Neural cell (in vitro differentiated cells): ENCODE data around the gene HUNK.

ENCODE experiments used
- POLR2AphosphoS5 ChIP-seq: IDR thresholded peaks from 2 replicates; pipeline ENCODE4 v1.6.1; 2012
- TF ChIP-seq, protein P1 (sequence below): fragments of 450-650 bp; IDR thresholded peaks from 2 replicates; pipeline ENCODE4 v1.5.1; 2014; ENCODE audit warnings: antibody characterized with exemption, mild to moderate bottlenecking, moderate library complexity; ENCODE audit not compliant: poor library complexity, severe bottlenecking

DNA sequence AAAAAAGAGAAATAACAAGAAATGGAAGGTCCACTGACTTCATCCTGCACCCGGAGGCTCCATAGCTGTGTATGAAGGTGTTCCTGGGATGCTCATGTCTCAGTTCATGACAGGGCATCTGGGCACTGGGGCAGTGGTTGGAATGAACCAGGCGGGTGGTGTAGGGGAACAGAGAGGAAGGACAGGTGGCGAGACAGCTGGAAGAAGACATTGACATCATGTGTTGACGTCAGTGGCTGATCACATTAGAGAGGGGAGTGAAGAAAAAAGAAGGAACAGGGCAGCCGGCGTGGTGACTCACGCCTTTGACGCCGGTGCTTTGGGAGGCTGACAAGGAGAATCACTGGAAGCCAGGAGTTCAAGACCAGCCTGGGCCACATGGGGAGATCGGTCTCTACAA is 50.1 kb downstream of the HUNK start:
- TF ChIP-seq, protein P1, sequence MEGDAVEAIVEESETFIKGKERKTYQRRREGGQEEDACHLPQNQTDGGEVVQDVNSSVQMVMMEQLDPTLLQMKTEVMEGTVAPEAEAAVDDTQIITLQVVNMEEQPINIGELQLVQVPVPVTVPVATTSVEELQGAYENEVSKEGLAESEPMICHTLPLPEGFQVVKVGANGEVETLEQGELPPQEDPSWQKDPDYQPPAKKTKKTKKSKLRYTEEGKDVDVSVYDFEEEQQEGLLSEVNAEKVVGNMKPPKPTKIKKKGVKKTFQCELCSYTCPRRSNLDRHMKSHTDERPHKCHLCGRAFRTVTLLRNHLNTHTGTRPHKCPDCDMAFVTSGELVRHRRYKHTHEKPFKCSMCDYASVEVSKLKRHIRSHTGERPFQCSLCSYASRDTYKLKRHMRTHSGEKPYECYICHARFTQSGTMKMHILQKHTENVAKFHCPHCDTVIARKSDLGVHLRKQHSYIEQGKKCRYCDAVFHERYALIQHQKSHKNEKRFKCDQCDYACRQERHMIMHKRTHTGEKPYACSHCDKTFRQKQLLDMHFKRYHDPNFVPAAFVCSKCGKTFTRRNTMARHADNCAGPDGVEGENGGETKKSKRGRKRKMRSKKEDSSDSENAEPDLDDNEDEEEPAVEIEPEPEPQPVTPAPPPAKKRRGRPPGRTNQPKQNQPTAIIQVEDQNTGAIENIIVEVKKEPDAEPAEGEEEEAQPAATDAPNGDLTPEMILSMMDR: no peak
- no peak for TF ChIP-seq POLR2AphosphoS5
